Erythroblast (primary cell): Measurements from ENCODE around the gene DHRS13.

Experiments used
- DNase-seq, 2 experiments: peaks; one replicate each; lab custom pipeline; 2025; lab: John Stamatoyannopoulos, UW
- GATA1 ChIP-seq: IDR thresholded peaks from 2 replicates; pipeline ENCODE4 v1.6.1; 2011; ENCODE audit warnings: low read depth, mild to moderate bottlenecking, control low read depth, low read length, moderate library complexity
- POLR2A ChIP-seq: IDR thresholded peaks from 2 replicates; pipeline ENCODE4 v1.6.1; 2011; ENCODE audit warnings: mild to moderate bottlenecking, low read length

The DHRS13 gene, protein sequence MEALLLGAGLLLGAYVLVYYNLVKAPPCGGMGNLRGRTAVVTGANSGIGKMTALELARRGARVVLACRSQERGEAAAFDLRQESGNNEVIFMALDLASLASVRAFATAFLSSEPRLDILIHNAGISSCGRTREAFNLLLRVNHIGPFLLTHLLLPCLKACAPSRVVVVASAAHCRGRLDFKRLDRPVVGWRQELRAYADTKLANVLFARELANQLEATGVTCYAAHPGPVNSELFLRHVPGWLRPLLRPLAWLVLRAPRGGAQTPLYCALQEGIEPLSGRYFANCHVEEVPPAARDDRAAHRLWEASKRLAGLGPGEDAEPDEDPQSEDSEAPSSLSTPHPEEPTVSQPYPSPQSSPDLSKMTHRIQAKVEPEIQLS

DNA sequence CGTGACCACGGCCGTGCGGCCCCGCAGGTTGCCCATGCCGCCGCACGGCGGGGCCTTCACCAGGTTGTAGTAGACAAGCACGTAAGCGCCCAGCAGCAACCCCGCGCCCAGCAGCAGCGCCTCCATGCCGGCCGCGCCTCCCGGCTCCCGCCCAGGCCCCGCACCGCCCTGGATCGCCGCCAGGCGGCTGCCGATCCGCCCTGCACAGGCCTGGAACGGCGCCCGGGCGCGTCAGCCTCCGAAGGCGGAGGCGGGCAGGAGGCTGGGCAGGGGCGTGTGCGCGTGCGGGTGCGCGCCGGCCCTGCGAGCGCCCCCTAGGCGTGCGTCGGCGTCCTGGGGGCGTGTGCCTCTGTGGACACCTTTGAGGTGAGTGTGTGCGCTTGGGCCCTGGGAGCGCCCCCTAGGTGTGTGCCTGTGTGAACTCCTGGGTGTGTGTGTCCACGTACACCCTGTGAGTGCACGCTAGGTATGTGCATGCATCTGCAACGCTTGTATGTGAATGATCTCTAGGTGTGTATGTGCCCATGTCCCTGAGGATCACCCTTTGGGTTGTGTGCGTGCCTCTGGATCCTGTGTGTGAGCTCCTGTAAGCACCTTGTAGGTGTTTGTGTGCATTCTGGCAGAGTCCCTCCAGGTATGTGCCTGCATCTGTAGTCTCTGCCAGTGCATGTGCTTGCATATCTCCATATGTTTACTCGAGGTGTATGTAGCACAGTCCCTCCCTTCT is at the start of gene DHRS13:
TSS of gene DHRS13 (minus strand) at position 261 of the 727 bp plus-strand sequence. CDS start at position 126, 135 bp downstream.
- peak; percentile 96 to 99 for DNase-seq
- TF ChIP-seq GATA1 (no peak), POLR2A (peak; percentile 64)

DNA sequence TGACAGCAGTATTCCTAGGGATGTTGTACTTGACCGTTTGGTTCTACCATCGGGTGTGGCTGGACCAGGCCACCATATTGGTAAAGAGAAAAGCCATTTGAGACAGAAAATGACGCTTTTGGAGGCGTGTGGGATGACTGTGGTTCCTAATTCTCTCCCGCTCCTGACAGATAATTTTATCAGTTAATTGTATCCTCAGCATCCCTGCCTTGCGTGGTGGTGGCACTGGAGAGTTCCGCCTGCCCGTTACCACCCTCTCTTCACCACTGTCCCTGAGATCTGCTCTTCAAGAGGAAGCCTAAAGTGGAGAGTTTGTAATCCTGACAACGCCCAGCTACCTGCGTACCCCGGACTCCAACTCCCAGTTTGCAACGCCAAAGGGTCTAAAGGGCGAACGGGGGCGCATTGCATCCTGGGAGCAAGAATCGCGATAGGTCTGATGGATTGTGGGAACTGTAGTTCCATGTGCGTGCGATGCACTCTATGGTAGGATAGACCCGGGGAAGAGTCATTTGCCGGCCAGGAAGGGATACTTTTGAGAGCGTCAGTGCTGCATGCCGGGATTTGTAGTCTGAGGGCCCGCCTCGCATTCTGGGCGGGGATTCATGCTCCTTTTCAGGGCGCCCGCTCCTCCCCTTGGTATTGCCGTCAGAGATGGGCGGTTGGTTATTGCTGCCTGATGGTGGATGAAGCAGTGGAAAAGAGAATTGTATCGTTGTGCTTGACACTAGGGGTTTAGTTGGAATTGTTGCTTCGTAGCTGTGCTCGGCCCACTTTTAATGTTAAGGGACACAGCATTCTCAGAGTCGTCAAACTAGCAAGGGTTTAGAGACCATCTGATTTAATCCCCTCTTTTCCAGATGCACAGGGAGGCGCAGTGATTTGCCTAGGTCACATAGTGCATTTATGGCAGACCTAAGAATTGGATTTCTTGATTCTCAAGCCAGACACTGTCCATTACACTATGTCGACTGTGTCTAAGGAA is 49.4 kb upstream of the DHRS13 start:
- DNase-seq, result peak; percentile 98 to 99
- TF ChIP-seq GATA1 (no peak), POLR2A (peak; percentile 94)

DNA sequence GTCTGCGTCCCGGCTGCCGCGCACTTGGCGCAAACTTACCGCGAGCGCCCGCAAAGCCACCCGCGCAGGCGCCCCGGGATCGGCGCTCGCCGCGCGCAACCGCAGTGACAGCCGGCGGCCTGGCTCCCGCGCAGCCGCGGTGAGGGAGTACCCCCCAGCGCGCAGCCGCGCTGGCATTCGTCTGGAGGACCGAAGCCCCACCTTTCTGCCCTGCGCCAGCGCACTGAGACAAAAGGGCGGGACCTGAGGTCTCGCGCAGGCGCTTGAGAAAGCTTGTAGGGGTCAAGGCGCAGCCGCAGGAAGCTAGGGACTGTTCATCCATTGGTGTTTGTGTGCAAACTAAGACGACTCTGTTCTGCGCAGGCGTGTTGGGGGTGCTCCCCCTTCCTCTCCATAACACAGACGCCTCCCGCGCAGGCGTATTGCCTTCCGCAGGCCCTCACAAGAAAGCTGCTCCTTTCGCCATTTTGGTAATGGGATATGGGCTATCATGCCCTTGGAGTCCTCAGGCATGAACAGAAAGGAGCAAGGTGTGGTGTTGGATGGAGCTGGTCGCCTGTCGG is 48.6 kb upstream of the DHRS13 start, which contains the start of gene PHF12:
TSS of gene PHF12 (minus strand) at position 91 of the 563 bp plus-strand sequence. CDS start 558 bp downstream, outside the sequence.
- no peak for TF ChIP-seq POLR2A
- no peak for TF ChIP-seq GATA1
- DNase-seq, result peak; percentile 100

DNA sequence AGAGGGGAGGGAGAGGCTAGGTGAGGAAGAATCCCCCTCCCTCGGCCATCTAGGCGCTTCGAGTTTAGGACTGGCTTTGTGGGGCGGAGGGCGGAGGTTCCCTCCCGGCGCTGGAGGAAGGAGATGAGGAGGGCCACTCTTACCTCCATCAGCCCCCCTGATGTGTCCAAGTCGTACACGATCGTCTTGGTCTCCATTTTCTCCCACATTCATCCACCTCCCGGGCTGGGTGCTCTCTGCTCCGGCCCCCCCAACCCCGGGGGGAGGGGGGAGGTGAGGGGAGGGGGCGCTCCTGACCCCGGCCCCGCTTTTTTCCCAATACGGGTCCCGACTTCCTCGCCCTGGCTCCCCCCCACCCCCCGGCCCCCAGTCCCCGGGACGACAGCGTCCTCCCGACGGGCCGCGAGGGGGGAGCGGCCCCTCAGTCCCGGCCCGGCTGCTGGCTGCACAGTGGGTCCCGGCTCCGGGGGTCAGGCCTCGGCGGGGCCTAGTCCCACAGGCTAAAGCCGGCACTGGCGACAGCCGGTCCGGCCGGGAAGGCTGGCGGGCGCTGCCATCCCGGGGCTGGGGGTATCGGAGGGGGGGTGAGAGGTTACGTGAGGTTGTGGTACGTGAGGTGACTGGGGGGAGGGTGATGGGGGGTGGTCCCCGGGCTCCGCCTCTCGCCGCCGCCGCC is 48.0 kb upstream of the DHRS13 start:
- DNase-seq, result no peak
- TF ChIP-seq GATA1 (no peak), POLR2A (no peak)

DNA sequence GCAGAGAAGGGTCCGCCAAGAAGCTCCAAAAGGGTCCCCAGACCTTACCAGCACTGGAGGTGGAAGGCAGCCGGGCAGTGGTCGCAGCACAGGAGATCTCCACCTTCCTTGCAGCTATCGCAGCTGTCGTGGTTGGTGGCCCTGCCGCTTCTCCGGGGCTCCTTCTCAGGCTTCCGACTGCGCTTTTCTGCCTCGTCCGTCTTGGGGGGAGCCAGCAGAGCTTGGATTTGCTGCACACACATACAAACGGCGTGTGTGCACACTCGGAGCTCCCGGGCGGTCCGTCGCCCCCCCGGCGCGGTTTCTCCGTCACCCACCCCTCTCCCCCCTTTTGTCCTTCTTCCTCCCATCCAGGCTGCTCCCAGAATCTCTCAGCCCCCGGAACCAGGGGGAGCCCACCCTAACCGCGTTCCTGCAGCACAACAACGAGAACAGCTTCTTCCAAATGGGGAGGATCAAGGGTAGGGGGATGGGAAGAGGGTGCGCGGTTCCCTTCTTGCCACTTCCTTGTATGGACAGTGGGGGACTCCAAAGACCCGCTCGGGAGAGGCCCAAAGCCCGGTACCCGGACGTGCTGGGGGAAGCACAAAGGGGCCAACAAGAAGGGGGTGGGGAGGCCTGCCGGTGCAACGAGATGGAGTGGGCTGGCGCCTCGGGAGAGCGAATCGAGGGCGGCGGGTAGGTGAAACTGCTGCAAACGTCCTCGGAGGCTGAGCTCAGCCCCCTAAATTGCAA is 47.3 kb upstream of the DHRS13 start:
- TF ChIP-seq GATA1, result no peak
- TF ChIP-seq POLR2A, result no peak
- DNase-seq, result peak; percentile 71 to 72

DNA sequence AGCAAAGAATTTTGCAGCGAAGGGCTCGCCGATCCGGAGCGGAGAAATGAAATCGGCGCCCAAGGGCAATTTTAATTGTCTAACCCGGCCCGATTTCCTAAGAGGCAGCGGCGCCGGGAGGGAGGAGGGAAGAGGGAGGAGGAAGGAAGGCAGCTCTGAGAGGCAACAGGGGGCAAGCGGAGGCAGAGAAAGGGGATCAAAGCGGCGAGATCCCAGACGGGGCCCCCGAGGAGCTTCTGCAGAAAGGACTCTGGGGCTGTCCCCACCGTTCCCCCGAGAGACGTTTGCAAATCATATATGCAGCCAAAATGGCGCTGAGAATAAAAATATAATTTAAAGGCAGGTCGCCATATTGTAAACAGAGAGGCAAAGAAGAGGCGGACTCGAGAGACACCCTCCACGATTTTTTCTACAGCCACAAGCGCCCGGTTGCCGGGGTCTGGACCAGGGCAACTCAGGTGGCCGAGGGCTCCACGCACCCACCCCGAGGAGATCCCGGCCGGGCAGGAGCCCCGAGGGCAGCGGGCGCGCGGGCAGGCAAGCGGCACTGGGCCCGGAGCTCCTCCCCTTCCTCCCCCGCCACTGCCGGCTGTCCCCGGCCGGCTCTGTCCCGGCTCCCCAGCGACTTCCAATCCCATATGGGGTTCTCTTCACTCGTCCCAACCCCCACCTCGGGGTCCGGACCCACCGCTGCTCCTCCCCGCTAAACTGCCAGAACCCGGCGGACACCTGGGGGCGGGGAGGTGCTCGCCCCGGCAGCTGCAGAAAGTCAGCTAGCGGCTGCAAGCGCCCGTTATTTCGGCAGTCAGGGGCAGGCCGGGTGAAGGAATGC is 46.5 kb upstream of the DHRS13 start:
- TF ChIP-seq POLR2A (peak; percentile 41), GATA1 (no peak)
- DNase-seq, result peak; percentile 56 to 69

DNA sequence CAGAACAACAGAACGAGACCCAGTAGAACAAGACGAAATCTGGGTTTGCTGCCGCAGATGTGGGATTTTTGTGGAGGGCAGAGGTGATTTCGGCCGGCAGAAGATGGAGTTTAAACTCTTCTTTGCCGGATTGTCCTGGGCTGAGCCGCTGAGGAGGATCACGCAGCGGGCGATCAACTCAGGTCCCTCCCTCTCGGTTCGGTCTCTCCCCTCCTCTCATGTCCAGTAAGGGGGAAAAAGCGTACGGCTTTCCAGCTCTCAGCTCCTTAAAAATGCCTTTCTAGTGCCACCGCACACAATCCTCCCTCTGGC is 46.0 kb upstream of the DHRS13 start:
- DNase-seq, result peak in 1 of 2 experiments; percentile 48
- no peak for TF ChIP-seq GATA1
- no peak for TF ChIP-seq POLR2A

DNA sequence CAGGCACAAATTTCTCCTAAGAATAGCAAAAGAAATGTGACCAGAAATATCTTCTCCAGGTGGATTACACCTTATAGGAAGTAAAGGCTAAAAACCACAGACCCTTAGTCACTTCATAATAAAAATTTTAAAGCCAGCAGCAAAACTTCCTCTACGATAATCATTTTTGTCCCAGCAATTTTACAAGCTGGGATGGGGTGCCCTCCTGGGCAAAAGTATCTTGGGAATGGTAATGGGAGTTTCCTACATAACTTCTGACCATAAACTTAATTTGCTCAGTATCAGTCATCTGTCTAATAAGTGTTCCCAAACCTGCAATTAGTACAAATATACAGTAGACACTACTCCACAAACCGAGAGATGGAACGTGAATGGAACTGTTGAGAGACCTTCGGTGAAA is 45.5 kb upstream of the DHRS13 start:
- no peak for DNase-seq
- no peak for TF ChIP-seq POLR2A
- no peak for TF ChIP-seq GATA1

DNA sequence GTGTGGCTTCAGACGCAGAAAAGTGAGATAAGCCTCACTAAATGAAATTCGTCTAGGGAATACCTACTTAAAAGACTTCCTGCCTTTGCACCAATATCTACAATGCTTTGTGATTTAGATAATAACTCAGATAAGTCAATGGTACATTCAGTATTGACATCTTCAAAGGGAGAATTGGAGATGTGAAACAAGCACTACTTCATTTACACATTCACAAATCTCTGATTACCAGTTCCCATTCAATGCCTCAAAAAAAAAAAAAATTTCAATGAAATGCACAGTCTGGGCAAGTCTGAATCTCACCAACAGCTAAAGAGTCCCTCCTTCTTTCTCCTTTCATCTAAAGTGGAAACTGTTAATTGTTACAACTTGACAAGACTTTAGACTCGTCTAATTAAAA is 44.8 kb upstream of the DHRS13 start:
- TF ChIP-seq GATA1 (no peak), POLR2A (no peak)
- no peak for DNase-seq

DNA sequence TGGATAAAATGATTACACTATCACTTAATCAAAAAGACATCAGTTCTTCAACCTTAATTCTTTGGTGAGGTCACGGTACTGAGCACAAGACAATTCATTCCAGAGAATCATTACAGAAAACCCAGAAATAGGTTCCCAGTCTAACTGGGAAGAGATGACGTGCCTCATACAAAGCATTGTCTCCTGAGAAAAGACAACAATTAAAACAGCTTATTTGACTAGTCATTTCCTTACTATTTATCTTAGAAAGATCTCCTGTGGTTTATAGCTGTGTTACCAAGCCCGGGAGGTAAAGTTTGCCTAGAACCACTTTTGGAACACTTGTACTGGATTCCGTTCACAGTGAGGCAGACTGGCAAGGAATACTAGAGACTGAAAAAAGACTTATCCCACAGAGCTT is 43.4 kb upstream of the DHRS13 start:
- TF ChIP-seq POLR2A, result no peak
- DNase-seq, result no peak

DNA sequence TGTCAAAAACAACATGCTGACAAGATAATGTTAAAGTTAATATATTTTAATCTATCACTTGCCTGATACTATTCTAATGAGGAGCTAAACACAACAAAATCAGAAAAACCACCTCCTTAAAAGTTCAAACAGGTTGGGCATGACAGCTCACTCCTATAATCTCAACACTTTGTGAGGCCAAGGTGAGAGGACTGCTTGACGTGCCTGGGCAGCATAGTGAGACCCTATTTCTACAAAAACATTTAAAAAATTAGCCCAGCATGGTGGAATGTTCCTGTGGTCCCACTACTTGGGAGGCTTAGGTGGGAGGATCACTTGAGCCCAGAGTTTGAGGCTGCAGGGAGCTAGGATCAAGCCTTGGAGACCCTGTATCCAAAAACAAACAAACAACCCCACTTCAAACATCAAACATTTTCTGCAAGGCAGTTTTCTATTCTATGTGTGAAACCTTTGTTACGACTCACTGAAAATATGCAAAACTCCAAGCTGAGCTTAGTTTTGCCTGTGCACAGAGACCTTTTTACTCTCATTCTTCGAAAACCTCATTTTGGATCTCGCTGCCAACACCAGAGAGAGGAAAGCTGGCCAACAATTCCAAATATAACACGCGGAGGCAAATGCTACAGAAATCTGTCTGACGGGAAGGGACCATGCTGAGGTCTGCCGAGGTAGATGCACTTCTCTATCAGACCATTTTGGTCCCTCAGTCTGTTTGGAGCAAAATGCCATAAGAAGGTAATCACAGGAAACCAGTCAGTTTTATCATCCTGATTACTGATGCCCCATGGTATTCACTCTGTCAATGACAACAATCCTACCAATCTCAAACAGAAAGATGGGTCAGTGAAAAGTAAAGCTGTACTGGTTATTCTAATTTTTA is 42.2 kb upstream of the DHRS13 start:
- no peak for DNase-seq
- TF ChIP-seq GATA1, result no peak
- no peak for TF ChIP-seq POLR2A
